ENCODE results near the gene COL4A2.

GRCh38 chr13:110266431-110266809 is 40.7 kb upstream of the COL4A2 start:
- TF ChIP-seq CTCF (IDR thresholded peaks at IDR 0.05) = no peak
- TF ChIP-seq EZH2 (IDR thresholded peaks at IDR 0.05; ENCODE audit: borderline replicate concordance, insufficient read depth, low read depth, low read length, poor library complexity, severe bottlenecking) = no peak

Measured in B cell (primary cell).